ENCODE measurements around the gene DROSHA.
A peak's percentile ranks its signal among the peaks of the same experiment; 100 is the strongest.

Gene DROSHA

GRCh38 chr5:31534527-31535046, 2.7 kb upstream of the DROSHA start:
- H3K4me3 ChIP-seq (ENCODE audit: low read depth, low read length) = no peak overlapping the region
- in situ Hi-C loops (cut with HindIII; ENCODE audit: low sequenced_read_pairs) = no loop called here
- TF ChIP-seq, protein P1, sequence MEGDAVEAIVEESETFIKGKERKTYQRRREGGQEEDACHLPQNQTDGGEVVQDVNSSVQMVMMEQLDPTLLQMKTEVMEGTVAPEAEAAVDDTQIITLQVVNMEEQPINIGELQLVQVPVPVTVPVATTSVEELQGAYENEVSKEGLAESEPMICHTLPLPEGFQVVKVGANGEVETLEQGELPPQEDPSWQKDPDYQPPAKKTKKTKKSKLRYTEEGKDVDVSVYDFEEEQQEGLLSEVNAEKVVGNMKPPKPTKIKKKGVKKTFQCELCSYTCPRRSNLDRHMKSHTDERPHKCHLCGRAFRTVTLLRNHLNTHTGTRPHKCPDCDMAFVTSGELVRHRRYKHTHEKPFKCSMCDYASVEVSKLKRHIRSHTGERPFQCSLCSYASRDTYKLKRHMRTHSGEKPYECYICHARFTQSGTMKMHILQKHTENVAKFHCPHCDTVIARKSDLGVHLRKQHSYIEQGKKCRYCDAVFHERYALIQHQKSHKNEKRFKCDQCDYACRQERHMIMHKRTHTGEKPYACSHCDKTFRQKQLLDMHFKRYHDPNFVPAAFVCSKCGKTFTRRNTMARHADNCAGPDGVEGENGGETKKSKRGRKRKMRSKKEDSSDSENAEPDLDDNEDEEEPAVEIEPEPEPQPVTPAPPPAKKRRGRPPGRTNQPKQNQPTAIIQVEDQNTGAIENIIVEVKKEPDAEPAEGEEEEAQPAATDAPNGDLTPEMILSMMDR (IDR thresholded peaks at IDR 0.05; ENCODE audit: low read depth, low read length) = no peak
- DNase-seq (ENCODE audit: low read depth, low spot score) = no peak

GRCh38 chr5:31531543-31531887, 378 bp downstream of the DROSHA start:
- in situ Hi-C loops (cut with HindIII; ENCODE audit: low sequenced_read_pairs) = no loop called here
- peak overlapping the region; percentile 97 for H3K4me3 ChIP-seq (ENCODE audit: low read depth, low read length)
- TF ChIP-seq, protein P1 (IDR thresholded peaks at IDR 0.05; ENCODE audit: low read depth, low read length) = no peak
- peak; percentile 16 for DNase-seq (ENCODE audit: low read depth, low spot score)

DNA sequence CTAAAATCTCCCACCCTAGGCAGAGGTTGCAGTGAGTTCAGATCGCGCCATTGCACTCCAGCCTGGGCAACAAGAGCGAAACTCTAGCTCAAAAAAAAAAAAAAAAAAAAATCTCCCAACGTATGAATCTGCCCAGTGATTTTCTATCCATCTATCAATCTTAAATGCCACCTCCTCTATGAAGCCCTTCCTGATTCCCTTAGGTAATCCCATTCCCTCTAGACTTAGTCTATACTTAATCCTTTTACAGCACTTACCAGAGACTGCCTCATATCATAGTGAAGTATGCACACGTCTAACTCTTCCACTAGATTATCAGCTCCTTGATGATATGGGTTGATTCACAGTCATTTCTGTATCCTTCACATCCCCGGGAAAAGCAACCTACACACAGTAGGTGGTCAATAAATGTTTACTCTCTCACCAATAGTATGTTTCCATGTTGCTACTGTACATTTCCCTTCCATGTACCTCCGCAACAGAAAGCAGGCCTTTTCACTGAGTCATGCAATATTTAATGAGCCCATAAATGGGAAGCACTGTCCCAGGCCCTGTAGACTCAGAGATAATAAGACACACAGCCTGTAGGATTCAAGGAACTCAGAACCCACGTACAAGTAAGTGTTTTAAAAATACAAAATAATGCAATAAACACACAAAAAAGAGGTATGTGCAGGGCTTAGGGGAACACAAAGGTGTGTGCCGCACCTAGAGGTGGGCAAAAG, 1.2 kb downstream of the DROSHA start:
- TF ChIP-seq, protein P1 (IDR thresholded peaks at IDR 0.05; ENCODE audit: low read depth, low read length) = no peak
- in situ Hi-C loops (cut with HindIII; ENCODE audit: low sequenced_read_pairs) = no loop called here
- DNase-seq (ENCODE audit: low read depth, low spot score) = no peak
- H3K4me3 ChIP-seq (ENCODE audit: low read depth, low read length) = peak overlapping the region; percentile 97

DNA sequence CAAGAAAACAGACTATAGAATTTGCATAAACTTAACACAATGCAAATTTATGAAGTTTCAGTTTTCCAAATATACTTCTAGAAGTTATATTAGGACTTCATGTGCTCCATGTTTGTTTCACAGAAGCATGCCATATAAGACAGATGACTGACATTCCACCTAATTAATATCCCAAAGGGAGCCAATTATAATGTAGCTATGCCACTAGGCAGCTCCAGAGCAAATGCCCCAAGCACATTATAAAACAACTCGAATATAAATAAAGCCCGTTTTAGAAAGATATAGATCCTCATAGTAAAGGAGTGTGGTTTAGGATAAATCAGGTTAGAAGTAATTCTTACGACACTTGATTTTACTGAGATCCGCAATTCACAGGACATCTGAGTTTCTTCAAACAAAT, 8.9 kb downstream of the DROSHA start:
- in situ Hi-C loops (cut with HindIII; ENCODE audit: low sequenced_read_pairs) = no loop called here
- H3K4me3 ChIP-seq (ENCODE audit: low read depth, low read length) = no peak overlapping the region
- no peak for DNase-seq (ENCODE audit: low read depth, low spot score)
- TF ChIP-seq, protein P1 (IDR thresholded peaks at IDR 0.05; ENCODE audit: low read depth, low read length) = no peak

DNA sequence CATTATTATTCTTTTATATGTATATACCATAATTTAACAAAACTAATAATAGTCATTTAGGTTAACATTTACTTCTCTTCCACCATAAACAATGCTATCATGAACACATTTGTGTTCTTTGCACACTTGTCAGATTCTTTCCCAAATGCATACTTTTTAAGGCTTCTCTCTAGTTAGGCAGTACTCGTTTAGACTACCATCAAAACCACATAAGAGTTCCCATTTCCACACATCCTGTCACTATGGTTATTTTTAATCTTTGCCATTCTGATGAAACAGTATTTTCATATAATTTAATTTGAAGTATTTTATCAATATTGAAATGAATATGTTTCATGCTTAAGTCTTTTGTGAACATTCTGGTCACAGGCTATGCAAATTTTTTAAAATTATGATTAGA, 15.1 kb downstream of the DROSHA start:
- TF ChIP-seq, protein P1 (IDR thresholded peaks at IDR 0.05; ENCODE audit: low read depth, low read length) = no peak
- H3K4me3 ChIP-seq (ENCODE audit: low read depth, low read length) = no peak overlapping the region
- no peak for DNase-seq (ENCODE audit: low read depth, low spot score)
- in situ Hi-C loops (cut with HindIII; ENCODE audit: low sequenced_read_pairs) = no loop called here

- in situ Hi-C loops (cut with HindIII; ENCODE audit: low sequenced_read_pairs) = no loop called here
- no peak overlapping the region for H3K4me3 ChIP-seq (ENCODE audit: low read depth, low read length)
- no peak for DNase-seq (ENCODE audit: low read depth, low spot score)
- TF ChIP-seq, protein P1 (IDR thresholded peaks at IDR 0.05; ENCODE audit: low read depth, low read length) = no peak
These were observed 20.6 kb downstream of the DROSHA start for GRCh38 chr5:31511305-31511704.

Data from astrocyte of the spinal cord (primary cell).